K562 (cell line): ENCODE measurements around the gene MYCL. TPM values are rescaled to one million over a fixed set of nuclear protein-coding genes. Genes with fewer than 3 reads are reported as not detected.
A peak's percentile ranks its signal among the peaks of the same experiment; 100 is the strongest.

Source experiments
- ADNP ChIP-seq: fragments of 200-800 bp; sonication (Bioruptor generic); IDR thresholded peaks from 2 replicates; pipeline ENCODE4 v1.6.1; 2016; ENCODE audit warnings: missing genetic modification characterization, missing compliant biosample characterization
- C11orf30 ChIP-seq: fragments of 450-650 bp; IDR thresholded peaks from 2 replicates; pipeline ENCODE4 v1.6.1; 2016; ENCODE audit warnings: low read depth, mild to moderate bottlenecking
- CBFA2T3 ChIP-seq: fragments of 450-650 bp; IDR thresholded peaks from 2 replicates; pipeline ENCODE4 v1.6.1; 2017
- CBX3 ChIP-seq, 2 experiments: IDR thresholded peaks; 1 replicate in 1 of 2; 2 replicates in 1 of 2; pipeline ENCODE4 v1.6.1; 2012; ENCODE audit warnings: inconsistent platforms in 2 of 2, low read length in 2 of 2, borderline replicate concordance in 1 of 2, control low read depth in 1 of 2
- CREBBP ChIP-seq: IDR thresholded peaks from one replicate; pipeline ENCODE4 v1.6.1; 2012; ENCODE audit warnings: low read depth, mild to moderate bottlenecking, control low read depth, inconsistent platforms, low read length
- DACH1 ChIP-seq: fragments of 450-650 bp; IDR thresholded peaks from 2 replicates; pipeline ENCODE4 v1.6.1; 2018; ENCODE audit not compliant: partially characterized antibody
- DPF2 ChIP-seq: fragments of 450-650 bp; IDR thresholded peaks from 2 replicates; pipeline ENCODE4 v1.6.1; 2016
- E2F3 ChIP-seq: fragments of 250-450 bp; sonication (Bioruptor Pico); IDR thresholded peaks from 2 replicates; pipeline ENCODE4 v1.4.0; 2020; ENCODE audit warnings: mild to moderate bottlenecking
- EP300 ChIP-seq: IDR thresholded peaks from 2 replicates; pipeline ENCODE4 v1.6.1; 2012; ENCODE audit warnings: low read length, improper control_type of control experiment
- FOXP1 ChIP-seq: sonication (generic); formaldehyde crosslinking; IDR thresholded peaks from 2 replicates; pipeline ENCODE4 v1.8.0; 2022; ENCODE audit warnings: mild to moderate bottlenecking, missing genetic modification reagents
- FUS ChIP-seq: fragments of 200-400 bp; formaldehyde crosslinking; optimal IDR thresholded peaks from 2 replicates; pipeline ENCODE3; 2017; ENCODE audit warnings: low read depth, low read length
- GATAD2B ChIP-seq: fragments of 450-650 bp; IDR thresholded peaks from 2 replicates; pipeline ENCODE4 v1.6.1; 2017; ENCODE audit warnings: mild to moderate bottlenecking, borderline replicate concordance
- GTF2B ChIP-seq: IDR thresholded peaks from 2 replicates; pipeline ENCODE4 v1.6.1; 2011; ENCODE audit not compliant: insufficient read length; ENCODE audit errors: extremely low read depth
- HDAC8 ChIP-seq: fragments of 450-650 bp; IDR thresholded peaks from 2 replicates; pipeline ENCODE4 v1.6.1; 2016; ENCODE audit warnings: mild to moderate bottlenecking, missing genetic modification characterization, moderate library complexity, missing compliant biosample characterization
- KDM1A ChIP-seq, 2 experiments: fragments of 450-650 bp; IDR thresholded peaks; 2 replicates each; pipeline ENCODE4 v1.6.1; 2016; ENCODE audit warnings: mild to moderate bottlenecking in 2 of 2
- KDM4B ChIP-seq, 2 experiments: fragments of 450-650 bp in 1 of 2; sonication (generic) in 1 of 2; IDR thresholded peaks; 2 replicates each; pipeline ENCODE4 v1.6.1; 2016 to 2017; ENCODE audit warnings: borderline replicate concordance in 2 of 2, antibody characterized with exemption in 1 of 2, low read depth in 1 of 2, mild to moderate bottlenecking in 1 of 2
- NR2C1 ChIP-seq, 2 experiments: fragments of 450-650 bp; IDR thresholded peaks; 2 replicates each; pipeline ENCODE4 v1.6.1; 2017; ENCODE audit warnings: mild to moderate bottlenecking in 2 of 2, antibody characterized with exemption in 1 of 2, inconsistent platforms in 1 of 2, missing compliant biosample characterization in 1 of 2, missing genetic modification characterization in 1 of 2
- POLR2G ChIP-seq: fragments of 200-400 bp; formaldehyde crosslinking; IDR thresholded peaks from 2 replicates; pipeline ENCODE4 v1.6.1; 2017; ENCODE audit warnings: low read depth, mild to moderate bottlenecking, antibody characterized with exemption, low read length, moderate library complexity
- PPARD ChIP-seq: fragments of 250-450 bp; sonication (Bioruptor Pico); IDR thresholded peaks from 2 replicates; pipeline ENCODE4 v1.8.0; 2022; ENCODE audit warnings: inconsistent platforms, mild to moderate bottlenecking, moderate library complexity
- SIRT6 ChIP-seq: IDR thresholded peaks from one replicate; pipeline ENCODE4 v1.6.1; 2012; ENCODE audit warnings: low read depth, mild to moderate bottlenecking, control low read depth, inconsistent platforms, low read length, moderate library complexity
- SNAPC5 ChIP-seq: fragments of 250-450 bp; sonication (Bioruptor Pico); IDR thresholded peaks from 2 replicates; pipeline ENCODE4 v1.8.0; 2021; ENCODE audit warnings: moderate library complexity, mild to moderate bottlenecking, inconsistent platforms
- TAF1 ChIP-seq: IDR thresholded peaks from 2 replicates; pipeline ENCODE4 v1.6.1; 2011; ENCODE audit warnings: mild to moderate bottlenecking, low read length, moderate library complexity; ENCODE audit not compliant: insufficient read depth, control insufficient read depth, severe bottlenecking; ENCODE audit errors: extremely low read depth
- TAL1 ChIP-seq: fragments of 450-650 bp; IDR thresholded peaks from 2 replicates; pipeline ENCODE4 v1.6.1; 2016; ENCODE audit warnings: mild to moderate bottlenecking
- TEAD1 ChIP-seq, 2 experiments: fragments of 450-650 bp in 1 of 2; sonication (generic) in 1 of 2; formaldehyde crosslinking; IDR thresholded peaks; 2 replicates each; pipeline versions ENCODE4 v1.4.0 to v1.8.0; 2020 to 2022; ENCODE audit warnings: mild to moderate bottlenecking in 2 of 2, missing genetic modification reagents in 1 of 2
- TSC22D4 ChIP-seq: fragments of 450-650 bp; IDR thresholded peaks from 2 replicates; pipeline ENCODE4 v1.6.1; 2016; ENCODE audit warnings: missing genetic modification characterization, missing biosample characterization, control low read depth
- ZFP36 ChIP-seq: fragments of 150-350 bp; IDR thresholded peaks from 2 replicates; pipeline ENCODE4 v1.6.1; 2018; ENCODE audit warnings: low read length, low read depth; ENCODE audit not compliant: partially characterized antibody
- ZNF280A ChIP-seq: fragments of 450-650 bp; IDR thresholded peaks from 2 replicates; pipeline ENCODE4 v1.6.1; 2018; ENCODE audit warnings: mild to moderate bottlenecking, low read depth; ENCODE audit not compliant: partially characterized antibody
- ZNF311 ChIP-seq: fragments of 250-450 bp; sonication (Bioruptor Pico); IDR thresholded peaks from 2 replicates; pipeline ENCODE4 v1.4.0; 2020; ENCODE audit warnings: mild to moderate bottlenecking, moderate library complexity
- ZNF561 ChIP-seq: fragments of 450-650 bp; formaldehyde crosslinking; conservative IDR thresholded peaks from 2 replicates; pipeline ENCODE4 v1.4.0; 2020; ENCODE audit warnings: mild to moderate bottlenecking, moderate library complexity
- ZNF75A ChIP-seq: fragments of 450-650 bp; formaldehyde crosslinking; IDR thresholded peaks from 2 replicates; pipeline ENCODE4 v1.4.0; 2020; ENCODE audit warnings: mild to moderate bottlenecking
- polyA plus RNA-seq, 8 experiments: library from polyadenylated mRNA; depleted of rRNA in 4 of 8; stranded (reverse) in 5 of 8; unstranded in 3 of 8; fragments of >200 nt; fragmentation: Nextera tagmentation in 2 of 8; fragmentation: Illumina TruSeq in 1 of 8; extraction: Ambion mirVana in 2 of 8; extraction: Trizol in 1 of 8; gene quantifications; 2 replicates each; pipeline versions ENCODE4 v1.2.1 to v1.2.3, GENCODE V29; 2011 to 2014; ENCODE audit warnings: inconsistent platforms in 1 of 8, missing spikeins in 1 of 8
- total RNA-seq, 7 experiments: library from RNA; depleted of rRNA in 6 of 7; stranded (reverse); fragments of >200 nt in 6 of 7; fragmentation: Illumina TruSeq in 2 of 7; extraction: Trizol in 2 of 7; gene quantifications; 2 replicates each; pipeline versions ENCODE4 v1.2.1 to v1.2.3, GENCODE V29; 2011 to 2021; ENCODE audit warnings: low replicate concordance in 1 of 7

Gene MYCL
- total and polyA plus RNA-seq, 9 of the 15 experiments (the other 6 are each of a cell fraction or from before 2014, with no cell fraction given), result 3.5 to 22.0 (median 12.8) TPM

GRCh38 chr1:39890880-39891279, 10.8 kb downstream of the MYCL start (continued):
- TF ChIP-seq CREBBP (no peak), ZNF561 (no peak), SIRT6 (no peak), FOXP1 (CRISPR knock-in tag) (no peak), DACH1 (no peak), TAL1 (peak; percentile 41; the same call in 1 of the 2 replicates), EP300 (no peak), KDM4B (IDR thresholded peaks at IDR 0.05; ENCODE audit: borderline replicate concordance in 2 of 2, low read depth in 1 of 2) (no peak; a peak in 1 of 4 replicates), GATAD2B (no peak), HDAC8 (tag) (no peak), TAF1 (no peak), CBX3 (IDR thresholded peaks at IDR 0.05; ENCODE audit: borderline replicate concordance in 1 of 2, low read length in 2 of 2) (no peak), TSC22D4 (tag) (no peak), ZNF75A (CRISPR knock-in tag) (no peak), PPARD (no peak), ZNF280A (no peak), E2F3 (CRISPR knock-in tag) (no peak), ADNP (tag) (peak; percentile 75), NR2C1 (IDR thresholded peaks at IDR 0.05) (0 out of 2 replicates have a peak, but pooled peaks have one; percentile 4), NR2C1 (tag; IDR thresholded peaks at IDR 0.05) (no peak), C11orf30 (no peak), CBFA2T3 (peak; percentile 39), GTF2B (no peak), ZFP36 (peak; percentile 86), DPF2 (no peak), FUS (no peak), POLR2G (no peak), KDM1A (IDR thresholded peaks at IDR 0.05) (peak; percentile 34 to 55; a peak in 2 of 4 replicates), ZNF311 (CRISPR knock-in tag) (no peak), SNAPC5 (CRISPR knock-in tag) (no peak), TEAD1 (CRISPR knock-in tag; IDR thresholded peaks at IDR 0.05) (no peak)
